ENCODE measurements around the gene SLC24A3. TPM values are rescaled to one million over a fixed set of nuclear protein-coding genes. Genes with fewer than 3 reads are reported as not detected.

The SLC24A3 gene
- total and polyA plus RNA-seq, 4 donors, result 1.9 to 8.4 (median 5.8) TPM

GRCh38 chr20:19368351-19368750, 155.9 kb downstream of the SLC24A3 start:
- no peaks in the 10 kb centered on the region for H3K36me3 ChIP-seq (ENCODE audit: control insufficient read depth in 4 of 4, insufficient read depth in 4 of 4, low read length in 4 of 4)
- peaks cover 0 to 4% (median 0%) of the 10 kb centered on the region in 4 donors for H3K9me3 ChIP-seq (ENCODE audit: control insufficient read depth in 4 of 4, insufficient read depth in 3 of 4, low read length in 3 of 4)
- DNase-seq (no peak), ATAC-seq (ENCODE audit: insufficient read depth, low FRiP score) (no peak)
- WGBS, 2 donors, result 76 to 85% methylated on average over 3 of the region's 3 CpGs
- H3K4me1 ChIP-seq (ENCODE audit: control insufficient read depth in 5 of 5, insufficient read depth in 5 of 5, low read length in 5 of 5), result peaks cover 0 to 6% (median 0%) of the 10 kb centered on the region in 5 donors
- H3K9ac ChIP-seq (ENCODE audit: insufficient read depth in 1 of 2, low read length in 2 of 2), result no peak overlapping the region
- no peaks in the 10 kb centered on the region for H3K27me3 ChIP-seq (ENCODE audit: control insufficient read depth in 3 of 3, insufficient read depth in 3 of 3, low read length in 2 of 3)
- no peak for TF ChIP-seq CTCF (IDR thresholded peaks at IDR 0.05; ENCODE audit: control extremely low read depth, extremely low read depth)
- H3K27ac ChIP-seq (ENCODE audit: low read depth in 1 of 2, low read length in 1 of 2), result no peak overlapping the region
- H3K4me3 ChIP-seq, result no peak overlapping the region

- DNase-seq, result peak in 2 of 3 donors; percentile 13 to 15
Measured at GRCh38 chr20:19370076-19371075, 157.9 kb downstream of the SLC24A3 start.

GRCh38 chr20:19371112-19371511, 158.7 kb downstream of the SLC24A3 start:
- no peak overlapping the region for H3K27ac ChIP-seq (ENCODE audit: low read depth in 1 of 2, low read length in 1 of 2)
- no peak for TF ChIP-seq CTCF (IDR thresholded peaks at IDR 0.05; ENCODE audit: control extremely low read depth, extremely low read depth)
- no peak for DNase-seq
- peaks cover 0 to 4% (median 0%) of the 10 kb centered on the region in 4 donors for H3K9me3 ChIP-seq (ENCODE audit: control insufficient read depth in 4 of 4, insufficient read depth in 3 of 4, low read length in 3 of 4)
- H3K4me1 ChIP-seq (ENCODE audit: control insufficient read depth in 5 of 5, insufficient read depth in 5 of 5, low read length in 5 of 5), result peaks cover 0 to 6% (median 0%) of the 10 kb centered on the region in 5 donors
- no peak overlapping the region for H3K9ac ChIP-seq (ENCODE audit: insufficient read depth in 1 of 2, low read length in 2 of 2)
- H3K4me3 ChIP-seq, result no peak overlapping the region
- no peaks in the 10 kb centered on the region for H3K36me3 ChIP-seq (ENCODE audit: control insufficient read depth in 4 of 4, insufficient read depth in 4 of 4, low read length in 4 of 4)
- no peak for ATAC-seq (ENCODE audit: insufficient read depth, low FRiP score)
- WGBS, 2 donors, result 79 to 80% methylated on average over 1 of the region's 1 CpG
- no peaks in the 10 kb centered on the region for H3K27me3 ChIP-seq (ENCODE audit: control insufficient read depth in 3 of 3, insufficient read depth in 3 of 3, low read length in 2 of 3)

More at GRCh38 chr20:19370076-19371075, 157.9 kb downstream of the SLC24A3 start:
- no peak overlapping the region for H3K4me3 ChIP-seq
- H3K9ac ChIP-seq (ENCODE audit: insufficient read depth in 1 of 2, low read length in 2 of 2), result no peak overlapping the region
- ATAC-seq (ENCODE audit: insufficient read depth, low FRiP score), result no peak
- H3K36me3 ChIP-seq (ENCODE audit: control insufficient read depth in 4 of 4, insufficient read depth in 4 of 4, low read length in 4 of 4), result no peaks in the 10 kb centered on the region
- no peak overlapping the region for H3K27ac ChIP-seq (ENCODE audit: low read depth in 1 of 2, low read length in 1 of 2)
- 75 to 85% methylated on average over 6 of the region's 6 CpGs for WGBS, 2 donors
- peaks cover 0 to 6% (median 0%) of the 10 kb centered on the region in 5 donors for H3K4me1 ChIP-seq (ENCODE audit: control insufficient read depth in 5 of 5, insufficient read depth in 5 of 5, low read length in 5 of 5)
- TF ChIP-seq CTCF (IDR thresholded peaks at IDR 0.05; ENCODE audit: control extremely low read depth, extremely low read depth), result no peak
- peaks cover 0 to 4% (median 0%) of the 10 kb centered on the region in 4 donors for H3K9me3 ChIP-seq (ENCODE audit: control insufficient read depth in 4 of 4, insufficient read depth in 3 of 4, low read length in 3 of 4)
- no peaks in the 10 kb centered on the region for H3K27me3 ChIP-seq (ENCODE audit: control insufficient read depth in 3 of 3, insufficient read depth in 3 of 3, low read length in 2 of 3)

Measured in lung (tissue), 12 donors.